ENCODE results near the gene EFNA1.
A peak's percentile ranks its signal among the peaks of the same experiment; 100 is the strongest.
"Not testable (repeated sequence)": the region's sequence is repeated elsewhere in the genome, so short reads cannot be mapped to it uniquely, and the experiment has no call there.

EFNA1 gene

GRCh38 chr1:155108296-155108695 lies 19.4 kb upstream of the EFNA1 start:
- H3K36me3 Mint-ChIP-seq: no peaks in the 10 kb centered on the region
- no peaks in the 10 kb centered on the region for H3K9me3 Mint-ChIP-seq (ENCODE audit: low read depth)
- no peaks in the 10 kb centered on the region for H3K27me3 Mint-ChIP-seq
- no peak overlapping the region for H3K27ac Mint-ChIP-seq
- no peaks in the 10 kb centered on the region for H3K4me1 Mint-ChIP-seq (ENCODE audit: low read depth)
- H3K4me3 Mint-ChIP-seq: no peak overlapping the region

GRCh38 chr1:155110381-155110780 lies 17.3 kb upstream of the EFNA1 start:
- no peaks in the 10 kb centered on the region for H3K27me3 Mint-ChIP-seq
- no peaks in the 10 kb centered on the region for H3K9me3 Mint-ChIP-seq (ENCODE audit: low read depth)
- no peaks in the 10 kb centered on the region for H3K36me3 Mint-ChIP-seq
- H3K4me3 Mint-ChIP-seq: no peak overlapping the region
- H3K4me1 Mint-ChIP-seq (ENCODE audit: low read depth): no peaks in the 10 kb centered on the region
- H3K27ac Mint-ChIP-seq: no peak overlapping the region

- Mint-ChIP-seq H3K27ac (no peak overlapping the region), H3K27me3 (no peaks in the 10 kb centered on the region), H3K4me1 (ENCODE audit: low read depth) (no peaks in the 10 kb centered on the region), H3K36me3 (no peaks in the 10 kb centered on the region), H3K9me3 (ENCODE audit: low read depth) (no peaks in the 10 kb centered on the region), H3K4me3 (no peak overlapping the region)
Measured at GRCh38 chr1:155110826-155111225, 16.9 kb upstream of the EFNA1 start.

GRCh38 chr1:155113450-155113980 lies 14.2 kb upstream of the EFNA1 start:
- no peak overlapping the region for H3K27ac Mint-ChIP-seq
- no peak overlapping the region for H3K4me3 Mint-ChIP-seq
- no peaks in the 10 kb centered on the region for H3K27me3 Mint-ChIP-seq
- H3K4me1 Mint-ChIP-seq (ENCODE audit: low read depth): no peaks in the 10 kb centered on the region
- no peaks in the 10 kb centered on the region for H3K36me3 Mint-ChIP-seq
- no peaks in the 10 kb centered on the region for H3K9me3 Mint-ChIP-seq (ENCODE audit: low read depth)

- Mint-ChIP-seq H3K27me3 (no peaks in the 10 kb centered on the region), H3K36me3 (no peaks in the 10 kb centered on the region), H3K4me1 (ENCODE audit: low read depth) (no peaks in the 10 kb centered on the region), H3K4me3 (no peak overlapping the region), H3K9me3 (ENCODE audit: low read depth) (no peaks in the 10 kb centered on the region), H3K27ac (no peak overlapping the region)
Measured at GRCh38 chr1:155116113-155116764, 11.4 kb upstream of the EFNA1 start.

GRCh38 chr1:155117610-155118009 lies 10.1 kb upstream of the EFNA1 start:
- no peak overlapping the region for H3K4me3 Mint-ChIP-seq
- H3K36me3 Mint-ChIP-seq: no peaks in the 10 kb centered on the region
- H3K27ac Mint-ChIP-seq: no peak overlapping the region
- H3K4me1 Mint-ChIP-seq (ENCODE audit: low read depth): no peaks in the 10 kb centered on the region
- no peaks in the 10 kb centered on the region for H3K27me3 Mint-ChIP-seq
- H3K9me3 Mint-ChIP-seq (ENCODE audit: low read depth): no peaks in the 10 kb centered on the region

- H3K27me3 Mint-ChIP-seq; H3K4me1 Mint-ChIP-seq (ENCODE audit: low read depth); H3K9me3 Mint-ChIP-seq (ENCODE audit: low read depth); H3K36me3 Mint-ChIP-seq; H3K4me3 Mint-ChIP-seq; H3K27ac Mint-ChIP-seq: not testable (repeated sequence)
Measured at GRCh38 chr1:155118090-155118489, 9.6 kb upstream of the EFNA1 start.

GRCh38 chr1:155120253-155120652 lies 7.4 kb upstream of the EFNA1 start:
- Mint-ChIP-seq H3K4me1 (ENCODE audit: low read depth) (no peaks in the 10 kb centered on the region), H3K27ac (no peak overlapping the region), H3K4me3 (no peak overlapping the region), H3K27me3 (no peaks in the 10 kb centered on the region), H3K9me3 (ENCODE audit: low read depth) (no peaks in the 10 kb centered on the region), H3K36me3 (no peaks in the 10 kb centered on the region)

- no peaks in the 10 kb centered on the region for H3K9me3 Mint-ChIP-seq (ENCODE audit: low read depth)
- no peaks in the 10 kb centered on the region for H3K27me3 Mint-ChIP-seq
- no peak overlapping the region for H3K27ac Mint-ChIP-seq
- no peaks in the 10 kb centered on the region for H3K36me3 Mint-ChIP-seq
- no peak overlapping the region for H3K4me3 Mint-ChIP-seq
- peaks cover 2% of the 10 kb centered on the region for H3K4me1 Mint-ChIP-seq (ENCODE audit: low read depth)
Measured at GRCh38 chr1:155121249-155121648, 6.4 kb upstream of the EFNA1 start.

GRCh38 chr1:155122308-155122707 lies 5.4 kb upstream of the EFNA1 start:
- H3K36me3 Mint-ChIP-seq: no peaks in the 10 kb centered on the region
- no peaks in the 10 kb centered on the region for H3K27me3 Mint-ChIP-seq
- H3K4me1 Mint-ChIP-seq (ENCODE audit: low read depth): peaks cover 8% of the 10 kb centered on the region
- H3K27ac Mint-ChIP-seq: no peak overlapping the region
- H3K4me3 Mint-ChIP-seq: no peak overlapping the region
- no peaks in the 10 kb centered on the region for H3K9me3 Mint-ChIP-seq (ENCODE audit: low read depth)

- peaks cover 18% of the 10 kb centered on the region for H3K4me1 Mint-ChIP-seq (ENCODE audit: low read depth)
- H3K4me3 Mint-ChIP-seq: no peak overlapping the region
- H3K27me3 Mint-ChIP-seq: no peaks in the 10 kb centered on the region
- no peak overlapping the region for H3K27ac Mint-ChIP-seq
- no peaks in the 10 kb centered on the region for H3K9me3 Mint-ChIP-seq (ENCODE audit: low read depth)
- H3K36me3 Mint-ChIP-seq: no peaks in the 10 kb centered on the region
Measured at GRCh38 chr1:155123801-155124200, 3.9 kb upstream of the EFNA1 start.

- no peaks in the 10 kb centered on the region for H3K36me3 Mint-ChIP-seq
- H3K4me1 Mint-ChIP-seq (ENCODE audit: low read depth): peaks cover 27% of the 10 kb centered on the region
- H3K27me3 Mint-ChIP-seq: no peaks in the 10 kb centered on the region
- H3K9me3 Mint-ChIP-seq (ENCODE audit: low read depth): no peaks in the 10 kb centered on the region
- no peak overlapping the region for H3K27ac Mint-ChIP-seq
- no peak overlapping the region for H3K4me3 Mint-ChIP-seq
Measured at GRCh38 chr1:155124503-155125463, 2.9 kb upstream of the EFNA1 start.

- no peaks in the 10 kb centered on the region for H3K27me3 Mint-ChIP-seq
Measured at GRCh38 chr1:155125511-155125945, 2.1 kb upstream of the EFNA1 start.

GRCh38 chr1:155125946-155126555 lies 1.6 kb upstream of the EFNA1 start:
- H3K36me3 Mint-ChIP-seq: no peaks in the 10 kb centered on the region
- no peaks in the 10 kb centered on the region for H3K27me3 Mint-ChIP-seq
- peak overlapping the region; percentile 51 for H3K4me3 Mint-ChIP-seq
- H3K9me3 Mint-ChIP-seq (ENCODE audit: low read depth): no peaks in the 10 kb centered on the region
- H3K4me1 Mint-ChIP-seq (ENCODE audit: low read depth): peaks cover 33% of the 10 kb centered on the region
- no peak overlapping the region for H3K27ac Mint-ChIP-seq

More at GRCh38 chr1:155125511-155125945, 2.1 kb upstream of the EFNA1 start:
- no peak overlapping the region for H3K27ac Mint-ChIP-seq
- H3K9me3 Mint-ChIP-seq (ENCODE audit: low read depth): no peaks in the 10 kb centered on the region
- peaks cover 31% of the 10 kb centered on the region for H3K4me1 Mint-ChIP-seq (ENCODE audit: low read depth)
- H3K4me3 Mint-ChIP-seq: peak overlapping the region; percentile 51
- H3K36me3 Mint-ChIP-seq: no peaks in the 10 kb centered on the region

- Mint-ChIP-seq H3K4me3 (peak overlapping the region; percentile 90), H3K9me3 (ENCODE audit: low read depth) (no peaks in the 10 kb centered on the region), H3K36me3 (no peaks in the 10 kb centered on the region), H3K27me3 (no peaks in the 10 kb centered on the region), H3K27ac (peak overlapping the region; percentile 0), H3K4me1 (ENCODE audit: low read depth) (peaks cover 33% of the 10 kb centered on the region)
Measured at GRCh38 chr1:155126556-155127104, 1.0 kb upstream of the EFNA1 start.
